ENCODE data around the gene FANCC.

GRCh38 chr9:95188459-95188858 is 129.1 kb downstream of the FANCC start:
- no peak for TF ChIP-seq CTCF (IDR thresholded peaks at IDR 0.05)
- TF ChIP-seq POLR2A (IDR thresholded peaks at IDR 0.05), result no peak
